Fibroblast of mammary gland (primary cell): Measurements from ENCODE around the gene IRF2BPL.

Experiments used
- DNase-seq: peaks from one replicate; pipeline ENCODE4 v3.0.0-alpha.2; 2010; ENCODE audit warnings: low read depth
- H3K4me3 ChIP-seq: 2 replicates; pipeline ENCODE4 v1.5.1; 2011; ENCODE audit warnings: low read depth, mild to moderate bottlenecking, low read length, moderate library complexity; ENCODE audit not compliant: control insufficient read depth
- CTCF ChIP-seq: conservative IDR thresholded peaks from 2 replicates; pipeline ENCODE4 v1.5.1; 2011; ENCODE audit warnings: low read depth, low read length, inconsistent platforms; ENCODE audit not compliant: control insufficient read depth, insufficient read depth

IRF2BPL gene

GRCh38 chr14:77033622-77034589, 5.4 kb upstream of the IRF2BPL start:
- no peak for TF ChIP-seq CTCF
- peak; percentile 70 for DNase-seq
- H3K4me3 ChIP-seq: peak overlapping the region; percentile 62

GRCh38 chr14:77032844-77033621, 4.5 kb upstream of the IRF2BPL start:
- DNase-seq: peak; percentile 99
- peak overlapping the region; percentile 62 for H3K4me3 ChIP-seq
- no peak for TF ChIP-seq CTCF

- no peak for TF ChIP-seq CTCF
- no peak for DNase-seq
- no peak overlapping the region for H3K4me3 ChIP-seq
Measured at GRCh38 chr14:77032491-77032843, 4.0 kb upstream of the IRF2BPL start.

- peak; percentile 80 for DNase-seq
- no peak overlapping the region for H3K4me3 ChIP-seq
- TF ChIP-seq CTCF: no peak
Measured at GRCh38 chr14:77031759-77032490, 3.4 kb upstream of the IRF2BPL start.

- H3K4me3 ChIP-seq: peak overlapping the region; percentile 58
- TF ChIP-seq CTCF: no peak
- no peak for DNase-seq
Measured at GRCh38 chr14:77027538-77028383, 747 bp downstream of the IRF2BPL start.
